ENCODE data around the gene CHCHD4. TPM values are rescaled to one million over a fixed set of nuclear protein-coding genes. Genes with fewer than 3 reads are reported as not detected.
"Not testable (repeated sequence)": the region's sequence is repeated elsewhere in the genome, so short reads cannot be mapped to it uniquely, and the experiment has no call there.

Gene CHCHD4
- total RNA-seq, 1 donor from 2014 or later, result 9.4 TPM

DNA sequence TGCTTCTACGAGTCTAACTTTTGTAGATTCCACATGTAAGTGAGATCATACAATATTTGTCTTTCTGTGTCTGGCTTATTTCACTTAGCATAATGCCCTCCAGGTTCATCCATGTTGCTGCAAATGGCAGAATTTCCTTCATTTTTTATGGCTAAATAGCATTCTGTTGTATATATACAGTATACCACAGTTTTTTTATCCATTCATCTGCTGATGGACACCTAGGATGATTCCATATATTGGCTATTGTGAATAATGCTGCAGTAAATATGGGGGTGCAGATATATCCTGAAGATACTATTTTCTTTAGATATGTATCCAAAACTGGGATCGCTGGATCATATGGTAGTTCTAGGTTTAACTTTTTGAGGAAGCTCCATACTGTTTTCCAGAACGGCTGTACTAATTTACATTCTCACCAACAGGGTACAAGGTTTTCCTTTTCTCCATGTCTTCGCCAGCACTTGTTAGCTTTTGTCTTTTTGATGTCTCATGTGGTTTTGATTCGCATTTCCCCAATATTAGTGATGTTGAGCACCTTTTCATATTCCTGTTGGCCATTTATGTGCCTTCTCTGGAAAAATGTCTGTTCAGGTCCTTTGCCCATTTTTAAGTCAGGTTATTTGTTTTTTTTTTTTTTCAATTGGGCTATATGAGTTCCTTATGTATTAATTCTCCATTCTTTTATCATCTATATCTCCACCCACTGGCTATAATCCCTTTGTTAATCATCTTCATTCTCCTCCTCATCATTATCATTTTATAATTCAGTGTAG lies 26.9 kb downstream of the CHCHD4 start:
- Mint-ChIP-seq H3K4me3 (ENCODE audit: unreplicated experiment) (no peak overlapping the region), H3K27ac (ENCODE audit: unreplicated experiment) (no peak overlapping the region), H3K36me3 (ENCODE audit: unreplicated experiment) (no peaks in the 10 kb centered on the region), H3K4me1 (ENCODE audit: low read depth, unreplicated experiment) (no peaks in the 10 kb centered on the region), H3K9me3 (ENCODE audit: unreplicated experiment) (peaks cover 4% of the 10 kb centered on the region), H3K27me3 (ENCODE audit: unreplicated experiment) (peaks cover 3% of the 10 kb centered on the region)
- no peak for DNase-seq
- TF ChIP-seq CTCF (IDR thresholded peaks at IDR 0.05; ENCODE audit: partially characterized antibody, unreplicated experiment), result no peak

DNA sequence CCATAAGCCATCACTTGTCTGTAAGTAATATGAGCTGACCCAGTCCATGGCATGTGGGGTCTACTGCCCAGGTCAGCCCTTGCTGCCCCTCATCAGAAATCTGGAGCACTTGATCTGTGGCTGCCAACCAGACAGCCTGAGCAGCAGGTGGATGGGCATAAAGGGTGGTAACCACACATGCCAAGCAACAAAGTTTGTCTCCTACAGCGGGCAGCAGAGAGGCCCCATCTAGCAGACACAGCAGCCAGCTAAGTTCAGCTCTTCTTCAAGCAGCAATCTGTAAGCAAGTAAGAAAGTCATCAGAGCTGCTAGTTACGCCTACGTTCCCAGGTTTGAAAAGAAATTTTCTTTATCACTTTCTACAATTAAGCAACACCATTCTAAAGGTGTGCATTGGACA lies 27.9 kb downstream of the CHCHD4 start:
- Mint-ChIP-seq H3K27ac (ENCODE audit: unreplicated experiment) (no peak overlapping the region), H3K27me3 (ENCODE audit: unreplicated experiment) (peaks cover 3% of the 10 kb centered on the region), H3K9me3 (ENCODE audit: unreplicated experiment) (peaks cover 4% of the 10 kb centered on the region), H3K4me1 (ENCODE audit: low read depth, unreplicated experiment) (peaks cover 1% of the 10 kb centered on the region), H3K36me3 (ENCODE audit: unreplicated experiment) (no peaks in the 10 kb centered on the region), H3K4me3 (ENCODE audit: unreplicated experiment) (no peak overlapping the region)
- TF ChIP-seq CTCF (IDR thresholded peaks at IDR 0.05; ENCODE audit: partially characterized antibody, unreplicated experiment), result no peak
- DNase-seq, result no peak

- Mint-ChIP-seq H3K9me3 (ENCODE audit: unreplicated experiment) (peaks cover 7% of the 10 kb centered on the region), H3K36me3 (ENCODE audit: unreplicated experiment) (peaks cover 8% of the 10 kb centered on the region), H3K27ac (ENCODE audit: unreplicated experiment) (no peak overlapping the region), H3K27me3 (ENCODE audit: unreplicated experiment) (peaks cover 4% of the 10 kb centered on the region), H3K4me3 (ENCODE audit: unreplicated experiment) (no peak overlapping the region), H3K4me1 (ENCODE audit: low read depth, unreplicated experiment) (peaks cover 1% of the 10 kb centered on the region)
- DNase-seq, result no peak
- no peak for TF ChIP-seq CTCF (IDR thresholded peaks at IDR 0.05; ENCODE audit: partially characterized antibody, unreplicated experiment)
Measured at GRCh38 chr3:14093831-14094230, 30.8 kb downstream of the CHCHD4 start.

DNA sequence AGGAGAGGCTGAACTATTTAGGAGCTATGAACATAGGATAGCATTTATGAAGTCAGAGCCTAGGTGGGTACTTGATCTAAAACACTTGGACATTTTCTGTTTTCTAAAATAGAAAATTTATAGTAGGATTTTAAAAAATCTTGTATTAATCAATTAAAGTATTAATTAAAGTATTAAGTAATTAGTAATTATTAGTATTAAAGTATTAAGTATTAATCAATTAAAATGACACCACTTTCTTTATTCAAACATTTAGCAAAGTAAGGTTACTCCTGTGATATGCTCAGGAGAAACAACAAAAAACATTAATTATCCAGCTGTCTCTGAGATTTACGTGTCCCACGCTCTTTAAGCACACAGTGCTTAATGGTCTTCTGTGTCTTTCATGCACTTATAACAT lies 32.2 kb downstream of the CHCHD4 start:
- no peak overlapping the region for H3K4me3 Mint-ChIP-seq (ENCODE audit: unreplicated experiment)
- no peak for DNase-seq
- peaks cover 1% of the 10 kb centered on the region for H3K4me1 Mint-ChIP-seq (ENCODE audit: low read depth, unreplicated experiment)
- H3K36me3 Mint-ChIP-seq (ENCODE audit: unreplicated experiment), result peaks cover 16% of the 10 kb centered on the region
- peaks cover 3% of the 10 kb centered on the region for H3K9me3 Mint-ChIP-seq (ENCODE audit: unreplicated experiment)
- no peak overlapping the region for H3K27ac Mint-ChIP-seq (ENCODE audit: unreplicated experiment)
- peaks cover 4% of the 10 kb centered on the region for H3K27me3 Mint-ChIP-seq (ENCODE audit: unreplicated experiment)
- no peak for TF ChIP-seq CTCF (IDR thresholded peaks at IDR 0.05; ENCODE audit: partially characterized antibody, unreplicated experiment)

- H3K4me1 Mint-ChIP-seq (ENCODE audit: low read depth, unreplicated experiment); H3K27ac Mint-ChIP-seq (ENCODE audit: unreplicated experiment); DNase-seq; H3K4me3 Mint-ChIP-seq (ENCODE audit: unreplicated experiment); H3K9me3 Mint-ChIP-seq (ENCODE audit: unreplicated experiment); H3K27me3 Mint-ChIP-seq (ENCODE audit: unreplicated experiment): not testable (repeated sequence)
- peaks cover 21% of the 10 kb centered on the region for H3K36me3 Mint-ChIP-seq (ENCODE audit: unreplicated experiment)
Measured at GRCh38 chr3:14091959-14092358, 32.7 kb downstream of the CHCHD4 start.

- not testable (repeated sequence) for H3K27ac Mint-ChIP-seq (ENCODE audit: unreplicated experiment); H3K4me3 Mint-ChIP-seq (ENCODE audit: unreplicated experiment); DNase-seq; H3K27me3 Mint-ChIP-seq (ENCODE audit: unreplicated experiment); H3K4me1 Mint-ChIP-seq (ENCODE audit: low read depth, unreplicated experiment); H3K9me3 Mint-ChIP-seq (ENCODE audit: unreplicated experiment)
- H3K36me3 Mint-ChIP-seq (ENCODE audit: unreplicated experiment), result peaks cover 24% of the 10 kb centered on the region
Measured at GRCh38 chr3:14087461-14087860, 37.2 kb downstream of the CHCHD4 start.

Measured in glutamatergic neuron (in vitro differentiated cells).